ENCODE data around the gene DIPK1B. TPM values are rescaled to one million over a fixed set of nuclear protein-coding genes. Genes with fewer than 3 reads are reported as not detected.

Gene DIPK1B
- total RNA-seq, 3 donors from 2014 or later: 1.0 to 10.0 (median 2.9) TPM

DNA sequence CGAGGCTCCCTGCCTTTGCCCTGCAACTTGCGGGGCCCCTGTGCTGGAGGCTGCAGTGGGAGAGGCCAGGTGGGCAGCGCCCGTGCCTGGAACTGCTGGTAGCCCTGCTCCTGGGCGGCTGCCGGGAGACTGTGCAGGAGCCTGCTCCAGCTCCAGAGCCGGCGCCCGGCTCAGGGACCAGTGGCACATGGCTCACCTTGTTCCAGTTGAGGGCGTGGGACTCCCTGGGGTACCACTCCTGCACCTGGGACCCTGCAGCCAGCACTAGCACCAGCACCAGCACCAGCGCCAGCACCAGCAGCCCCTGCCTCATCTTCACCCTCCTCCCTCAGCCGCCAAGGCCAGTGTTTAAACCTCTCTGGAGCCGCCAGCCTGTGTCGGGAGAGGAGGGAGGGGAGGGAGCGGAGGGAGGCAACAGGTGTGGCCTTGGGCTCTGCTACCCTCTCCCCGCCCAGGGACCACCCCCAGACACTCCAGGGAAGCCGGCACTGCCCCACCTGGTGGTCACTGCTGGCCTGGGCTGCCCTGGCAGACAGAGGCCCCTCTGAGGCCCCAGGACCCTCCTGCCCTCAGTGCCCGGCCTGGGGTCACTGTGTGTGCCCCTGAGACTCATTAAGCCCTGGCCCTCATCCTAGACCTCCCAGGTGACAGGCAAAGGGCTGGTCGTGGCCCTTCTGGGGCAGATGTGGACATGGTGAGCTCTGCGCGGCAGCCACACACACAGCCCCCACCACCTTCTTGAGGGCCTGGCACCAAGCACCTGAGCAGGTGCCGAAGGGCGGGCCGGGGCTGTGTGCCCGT is 30.4 kb downstream of the DIPK1B start, which contains the start of gene LCN10:
TSS of gene LCN10 (minus strand) at position 350 of the 801 bp plus-strand sequence. CDS start at position 313, 37 bp downstream.
- H3K4me3 ChIP-seq: no peak within 1 kb of the TSS
- peak in 1 of 3 donors; percentile 32 for DNase-seq
- no peaks in the 10 kb centered on the region for H3K9me3 ChIP-seq
- ATAC-seq: peak; percentile 28
- H3K36me3 ChIP-seq (ENCODE audit: low read depth): no peaks in the 10 kb centered on the region
- intact Hi-C loops (cut with DNase I, micrococcal nuclease): no loop called here
- no peak for TF ChIP-seq CTCF (IDR thresholded peaks at IDR 0.05)
- H3K4me1 ChIP-seq (ENCODE audit: low read depth): peaks cover 7% of the 10 kb centered on the region

GRCh38 chr9:136743639-136744211 is 31.4 kb downstream of the DIPK1B start:
- Histone ChIP-seq H3K4me1 (ENCODE audit: low read depth) (peaks cover 7% of the 10 kb centered on the region), H3K9me3 (no peaks in the 10 kb centered on the region), H3K4me3 (no peak overlapping the region), H3K36me3 (ENCODE audit: low read depth) (no peaks in the 10 kb centered on the region)
- ATAC-seq: no peak
- DNase-seq: peak in 1 of 3 donors; percentile 13
- TF ChIP-seq CTCF (IDR thresholded peaks at IDR 0.05): no peak
- intact Hi-C loops (cut with DNase I, micrococcal nuclease): no loop called here

DNA sequence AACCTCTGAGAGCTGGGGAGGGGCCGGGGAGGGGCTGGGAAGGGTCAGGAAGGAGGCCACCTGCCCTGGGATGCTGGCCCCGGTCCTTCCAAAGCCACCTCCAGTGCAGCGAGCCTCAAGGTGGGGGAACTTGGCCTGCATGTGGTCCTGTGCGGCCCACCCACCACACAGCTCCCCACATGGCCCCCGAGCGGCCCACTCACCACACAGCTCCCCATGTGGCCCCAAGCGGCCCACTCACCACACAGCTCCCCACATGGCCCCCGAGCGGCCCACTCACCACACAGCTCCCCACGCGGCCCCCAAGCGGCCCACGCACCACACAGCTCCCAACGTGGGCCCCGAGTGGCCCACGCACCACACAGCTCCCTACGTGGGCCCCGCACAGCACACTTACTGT is 32.4 kb downstream of the DIPK1B start:
- TF ChIP-seq CTCF (IDR thresholded peaks at IDR 0.05): no peak
- peaks cover 7% of the 10 kb centered on the region for H3K4me1 ChIP-seq (ENCODE audit: low read depth)
- intact Hi-C loops (cut with DNase I, micrococcal nuclease): no loop called here
- no peak overlapping the region for H3K4me3 ChIP-seq
- H3K36me3 ChIP-seq (ENCODE audit: low read depth): no peaks in the 10 kb centered on the region
- ATAC-seq: no peak
- H3K9me3 ChIP-seq: no peaks in the 10 kb centered on the region
- peak in 2 of 3 donors; percentile 4 to 31 for DNase-seq

DNA sequence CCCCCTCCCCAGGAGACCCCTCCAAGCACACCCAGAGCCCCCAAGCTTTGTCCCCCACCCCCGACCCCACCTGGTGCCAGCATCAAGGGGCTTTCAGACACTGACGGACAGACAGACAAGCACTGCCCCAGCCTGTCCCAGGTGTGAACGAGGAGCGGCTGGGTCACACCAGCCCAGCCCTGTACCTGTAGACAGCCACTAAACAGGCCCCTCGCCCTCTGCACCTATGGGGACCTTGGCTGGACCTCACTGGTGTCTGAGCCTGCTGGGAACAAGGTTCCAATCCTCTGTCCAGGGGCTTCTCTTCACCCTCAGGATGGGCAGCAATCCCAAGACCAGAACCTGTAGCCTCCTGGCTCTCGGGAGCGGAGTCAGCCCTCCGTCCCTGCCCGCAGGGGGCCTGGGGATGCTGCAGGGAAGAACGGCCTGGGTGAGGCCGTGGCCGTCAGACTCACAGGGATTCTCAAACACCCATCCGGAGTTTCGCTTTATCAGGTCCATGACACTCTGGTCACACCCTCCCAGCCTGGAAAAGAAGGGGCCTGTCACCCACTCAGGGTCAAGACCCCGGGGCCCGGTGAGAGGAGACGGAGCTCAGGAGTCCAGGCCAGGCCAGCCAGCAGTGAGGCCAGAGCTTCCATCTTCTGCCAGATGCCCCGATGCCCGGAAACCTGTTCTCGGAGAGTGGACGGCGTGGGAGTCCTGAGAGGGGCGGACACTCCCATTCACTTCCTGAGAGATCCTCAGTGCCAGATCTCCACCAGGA is 33.2 kb downstream of the DIPK1B start:
- Histone ChIP-seq H3K9me3 (no peaks in the 10 kb centered on the region), H3K4me3 (no peak overlapping the region), H3K4me1 (ENCODE audit: low read depth) (peaks cover 7% of the 10 kb centered on the region), H3K36me3 (ENCODE audit: low read depth) (no peaks in the 10 kb centered on the region)
- no peak for ATAC-seq
- DNase-seq: peak in 2 of 3 donors; percentile 17 to 45
- intact Hi-C loops (cut with DNase I, micrococcal nuclease): no loop called here
- no peak for TF ChIP-seq CTCF (IDR thresholded peaks at IDR 0.05)

DNA sequence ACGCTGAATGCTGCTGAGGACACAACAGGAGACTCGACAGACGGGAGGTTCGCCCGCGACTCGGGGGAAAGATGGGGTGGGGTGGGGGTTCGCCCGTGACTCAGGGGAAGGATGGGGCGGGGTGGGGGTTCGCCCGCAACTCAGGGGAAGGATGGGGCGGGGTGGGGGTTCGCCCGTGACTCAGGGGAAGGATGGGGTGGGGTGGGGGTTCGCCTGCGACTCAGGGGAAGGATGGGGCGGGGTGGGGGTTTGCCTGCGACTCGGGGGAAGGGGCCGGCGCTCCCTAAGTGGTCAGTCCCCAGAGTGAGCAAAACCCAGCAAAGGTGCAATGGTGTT is 33.8 kb downstream of the DIPK1B start:
- ATAC-seq: no peak
- Histone ChIP-seq H3K9me3 (no peaks in the 10 kb centered on the region), H3K4me1 (ENCODE audit: low read depth) (peaks cover 7% of the 10 kb centered on the region), H3K36me3 (ENCODE audit: low read depth) (no peaks in the 10 kb centered on the region), H3K4me3 (no peak overlapping the region)
- no peak for TF ChIP-seq CTCF (IDR thresholded peaks at IDR 0.05)
- intact Hi-C loops (cut with DNase I, micrococcal nuclease): no loop called here
- DNase-seq: no peak

All from mucosa of descending colon (tissue), 3 donors.